H1 (cell line): ENCODE data around the gene CHST12. TPM values are rescaled to one million over a fixed set of nuclear protein-coding genes. Genes with fewer than 3 reads are reported as not detected.

Experiments used
- CTCF ChIA-PET: fragments of 300-600 bp; sonication (Branson Sonifier 250); formaldehyde crosslinking; loops from one replicate; lab custom pipeline; 2021; ENCODE audit not compliant: partially characterized antibody; lab: Charles Lee
- POLR2A ChIA-PET: fragments of 300-600 bp; sonication (Branson Sonifier 250); formaldehyde crosslinking; loops from one replicate; lab custom pipeline; 2021; ENCODE audit warnings: inconsistent platforms; ENCODE audit not compliant: partially characterized antibody; lab: Charles Lee
- DNase-seq, 2 experiments: peaks; one replicate each; pipeline versions ENCODE4 v3.0.0 to v3.0.0-alpha.2; 2010 to 2022; ENCODE audit warnings: low spot score in 2 of 2, low read depth in 1 of 2, mixed read lengths in 1 of 2
- FAIRE-seq: peaks from 2 replicates; lab custom pipeline; 2011; peaks lifted over from hg19 to GRCh38; lab: Jason Lieb, UNC
- H2AFZ ChIP-seq: 2 replicates; pipeline ENCODE4 v1.8.1; 2012; ENCODE audit warnings: low read length, inconsistent platforms
- H2AK5ac ChIP-seq: 2 replicates; pipeline ENCODE4 v1.6.1; 2013; ENCODE audit warnings: low read depth, low read length
- H2BK120ac ChIP-seq: replicated peaks from 2 replicates; pipeline ENCODE3; 2013; ENCODE audit warnings: low read depth, low read length, inconsistent platforms
- H2BK12ac ChIP-seq: 2 replicates; pipeline ENCODE4 v1.6.1; 2013; ENCODE audit warnings: low read depth, low read length
- H2BK15ac ChIP-seq: 2 replicates; pipeline ENCODE4 v1.6.1; 2013; ENCODE audit warnings: low read length
- H2BK20ac ChIP-seq: 2 replicates; pipeline ENCODE4 v1.6.1; 2013; ENCODE audit warnings: low read length
- H2BK5ac ChIP-seq: 2 replicates; pipeline ENCODE4 v1.6.1; 2013; ENCODE audit warnings: low read depth, low read length
- H3K14ac ChIP-seq: 2 replicates; pipeline ENCODE4 v1.6.1; 2013; ENCODE audit warnings: inconsistent platforms; ENCODE audit not compliant: insufficient read length
- H3K18ac ChIP-seq: 2 replicates; pipeline ENCODE4 v1.6.1; 2013; ENCODE audit warnings: low read length; ENCODE audit errors: extremely low read depth
- H3K23ac ChIP-seq: 2 replicates; pipeline ENCODE4 v1.6.1; 2013; ENCODE audit warnings: inconsistent platforms; ENCODE audit not compliant: insufficient read length
- H3K23me2 ChIP-seq: 2 replicates; pipeline ENCODE4 v1.6.1; 2013; ENCODE audit warnings: low read depth, low read length
- H3K27ac ChIP-seq: 2 replicates; pipeline ENCODE4 v1.6.1; 2011; ENCODE audit warnings: low read depth, low read length, inconsistent platforms
- H3K27me3 ChIP-seq, 4 experiments: replicated peaks in 1 of 4; 1 replicate in 1 of 4; 2 replicates in 3 of 4; pipeline versions ENCODE4 v1.6.1 to v1.8.1; 2011 to 2013; ENCODE audit warnings: low read length in 3 of 4, mild to moderate bottlenecking in 3 of 4, inconsistent platforms in 2 of 4, mixed read lengths in 2 of 4, moderate library complexity in 1 of 4; ENCODE audit not compliant: control insufficient read depth in 3 of 4, insufficient read depth in 3 of 4; ENCODE audit errors: extremely low read depth in 1 of 4
- H3K36me3 ChIP-seq, 4 experiments: 2 replicates each; pipeline versions ENCODE4 v1.6.1 to v1.8.1; 2011 to 2013; ENCODE audit warnings: mild to moderate bottlenecking in 4 of 4, low read length in 3 of 4, moderate library complexity in 2 of 4, control low read depth in 1 of 4, inconsistent platforms in 1 of 4; ENCODE audit not compliant: insufficient read depth in 4 of 4, control insufficient read depth in 2 of 4
- H3K4ac ChIP-seq: replicated peaks from 2 replicates; pipeline ENCODE3; 2013; ENCODE audit warnings: low read length, low read depth, mixed read lengths, inconsistent platforms; ENCODE audit not compliant: insufficient read length
- H3K4me1 ChIP-seq, 4 experiments: replicated peaks in 1 of 4; 1 replicate in 1 of 4; 2 replicates in 3 of 4; pipeline versions ENCODE4 v1.6.1 to v1.8.1; 2011 to 2013; ENCODE audit warnings: low read length in 3 of 4, inconsistent platforms in 2 of 4, mixed read lengths in 1 of 4; ENCODE audit not compliant: insufficient read depth in 4 of 4, control insufficient read depth in 3 of 4
- H3K4me2 ChIP-seq, 2 experiments: 2 replicates each; pipeline versions ENCODE4 v1.6.1 to v1.8.1; 2011 to 2013; ENCODE audit warnings: low read depth in 2 of 2, low read length in 2 of 2, control low read depth in 1 of 2, inconsistent platforms in 1 of 2, mild to moderate bottlenecking in 1 of 2; ENCODE audit not compliant: insufficient read depth in 1 of 2
- H3K4me3 ChIP-seq, 4 experiments: fragments of 200-600, 300-600 bp in 1 of 4; sonication (generic), shearing (Covaris generic), sonication (Bioruptor Twin) in 1 of 4; 2 replicates each; pipeline versions ENCODE4 v1.5.1 to v1.8.1; 2011 to 2016; ENCODE audit warnings: low read length in 4 of 4, low read depth in 3 of 4, control low read depth in 2 of 4, inconsistent platforms in 2 of 4, mild to moderate bottlenecking in 2 of 4, mixed read lengths in 1 of 4, moderate library complexity in 1 of 4; ENCODE audit not compliant: insufficient read depth in 2 of 4; ENCODE audit errors: extremely low read depth in 1 of 4
- H3K56ac ChIP-seq: replicated peaks from 2 replicates; pipeline ENCODE3; 2013; ENCODE audit warnings: low read depth, mild to moderate bottlenecking, mixed read lengths, low read length, inconsistent platforms; ENCODE audit not compliant: insufficient read length
- H3K79me1 ChIP-seq: 2 replicates; pipeline ENCODE4 v1.6.1; 2013; ENCODE audit warnings: low read depth, low read length, control low read depth
- H3K79me2 ChIP-seq, 2 experiments: 2 replicates each; pipeline versions ENCODE4 v1.6.1 to v1.8.1; 2012 to 2013; ENCODE audit warnings: low read length in 2 of 2, mild to moderate bottlenecking in 2 of 2, inconsistent platforms in 1 of 2; ENCODE audit not compliant: insufficient read depth in 2 of 2, control insufficient read depth in 1 of 2
- H3K9ac ChIP-seq, 4 experiments: replicated peaks in 1 of 4; 1 replicate in 1 of 4; 2 replicates in 3 of 4; pipeline versions ENCODE4 v1.6.1 to v1.8.1; 2011 to 2013; ENCODE audit warnings: low read depth in 3 of 4, low read length in 3 of 4, control low read depth in 2 of 4, mild to moderate bottlenecking in 2 of 4, moderate library complexity in 2 of 4, inconsistent platforms in 1 of 4; ENCODE audit errors: extremely low read depth in 1 of 4
- H3K9me3 ChIP-seq, 2 experiments: 2 replicates each; pipeline versions ENCODE4 v1.6.1 to v1.8.1; 2012 to 2013; ENCODE audit warnings: mild to moderate bottlenecking in 2 of 2, moderate library complexity in 2 of 2, control low read depth in 1 of 2, inconsistent platforms in 1 of 2, low read depth in 1 of 2, low read length in 1 of 2, mixed read lengths in 1 of 2; ENCODE audit not compliant: insufficient read depth in 2 of 2
- H4K20me1 ChIP-seq, 2 experiments: replicated peaks in 1 of 2; 2 replicates each; pipeline versions ENCODE3 to v1.8.1; 2011 to 2013; ENCODE audit warnings: inconsistent platforms in 2 of 2, low read length in 2 of 2, mild to moderate bottlenecking in 1 of 2; ENCODE audit not compliant: insufficient read depth in 2 of 2, control insufficient read depth in 1 of 2
- H4K5ac ChIP-seq: 2 replicates; pipeline ENCODE4 v1.6.1; 2013; ENCODE audit warnings: low read length, low read depth, mixed read lengths, inconsistent platforms; ENCODE audit not compliant: insufficient read length
- H4K8ac ChIP-seq: 2 replicates; pipeline ENCODE4 v1.8.0; 2013; ENCODE audit warnings: mild to moderate bottlenecking, moderate library complexity, low read length, inconsistent platforms; ENCODE audit not compliant: insufficient read depth; ENCODE audit errors: extremely low read depth
- H4K91ac ChIP-seq: replicated peaks from 2 replicates; pipeline ENCODE3; 2013; ENCODE audit warnings: low read length, mixed read lengths, inconsistent platforms; ENCODE audit not compliant: insufficient read length
- GABPA ChIP-seq: IDR thresholded peaks from 2 replicates; pipeline ENCODE4 v1.6.1; 2011; ENCODE audit warnings: mild to moderate bottlenecking, low read length, moderate library complexity, borderline replicate concordance; ENCODE audit not compliant: insufficient read depth
- POU5F1 ChIP-seq: IDR thresholded peaks from 2 replicates; pipeline ENCODE4 v1.6.1; 2011; ENCODE audit warnings: low read depth, mild to moderate bottlenecking, low read length, moderate library complexity
- WGBS, 2 experiments: shearing (Covaris generic) in 1 of 2; methylation state at CpG; one replicate each; pipeline versions ENCODE4 v1.1.6 to v1.1.7; 2013 to 2015; ENCODE audit warnings: low lambda C conversion rate in 2 of 2, mixed read lengths in 2 of 2, inconsistent platforms in 1 of 2, low coverage in 1 of 2, missing lambda C conversion rate in 1 of 2; ENCODE audit not compliant: insufficient replicate concordance in 2 of 2, insufficient coverage in 1 of 2, insufficient read length in 1 of 2; ENCODE audit errors: extremely low coverage in 1 of 2, missing lambda C conversion rate in 1 of 2; 5-methylcytosine and 5-hydroxymethylcytosine counted together
- polyA plus RNA-seq, 7 experiments: library from polyadenylated mRNA; depleted of rRNA in 3 of 7; stranded (reverse) in 5 of 7; unstranded in 2 of 7; fragments of >200 nt in 5 of 7; fragments of 200-250 nt in 2 of 7; gene quantifications; 1 replicate in 5 of 7; 2 replicates in 1 of 7; 4 replicates in 1 of 7; pipeline versions ENCODE4 v1.2.1 to v1.2.3, GENCODE V29; 2011 to 2013; ENCODE audit warnings: missing spikeins in 2 of 7, mixed read lengths in 2 of 7
- total RNA-seq: library from RNA; stranded (reverse); fragmentation: NEBNext Ultra II Directional; extraction: Animal tissue kit (Norgen Biotek cat#: 25700); gene quantifications from 2 replicates; pipeline ENCODE4 v1.2.1, GENCODE V29; 2021

CHST12 gene
- total and polyA plus RNA-seq, 2 of the 8 experiments (the other 6 are each of a cell fraction or from before 2014, with no cell fraction given): 13.4 to 24.1 TPM

DNA sequence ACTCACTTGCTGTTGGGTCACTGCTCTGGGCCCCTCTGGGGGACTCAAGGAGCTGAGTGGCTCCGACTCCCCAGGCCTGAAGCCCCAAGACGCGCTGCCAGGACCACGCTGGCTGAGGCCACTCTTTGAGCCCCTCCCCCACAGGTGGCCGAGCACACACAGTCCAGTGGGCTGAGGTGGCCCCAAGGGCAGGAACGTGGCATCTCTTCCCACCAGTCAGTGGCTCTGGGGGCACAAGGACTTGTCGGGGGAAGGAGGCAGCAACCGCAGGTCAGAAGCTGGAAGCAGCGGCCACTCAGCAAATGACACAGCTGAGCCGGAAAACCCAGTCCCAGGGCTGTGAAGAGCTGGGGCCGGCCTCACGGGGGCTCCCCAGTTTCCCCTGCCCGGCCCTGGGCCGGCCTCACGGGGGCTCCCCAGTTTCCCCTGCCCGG, 48.7 kb downstream of the CHST12 start:
- FAIRE-seq (no peak), DNase-seq (peak in 1 of 2 experiments; percentile 64)
- peak overlapping the region; percentile 88; the same call in 1 of the 2 replicates for H2BK20ac ChIP-seq
- ChIA-PET POLR2A (interaction anchor here (0.6 to 1.9 kb wide), 7 partner anchors 17 to 249 kb away, joined by 3 to 15 read pairs (median 4); partner anchors contain the start of gene EIF3B), CTCF (interaction anchor here (0.7 to 7.6 kb wide), 40 partner anchors 15 to 1684 kb away, joined by 3 to 266 read pairs (median 5); partner anchors contain the start of genes BRAT1, GRIFIN and IQCE)
- no peaks in the 10 kb centered on the region for H4K20me1 ChIP-seq
- H2AK5ac ChIP-seq: no peak overlapping the region
- H3K9me3 ChIP-seq: no peaks in the 10 kb centered on the region
- no peaks in the 10 kb centered on the region for H3K79me1 ChIP-seq
- peak overlapping the region in 1 of 2 experiments; percentile 44; a peak in 2 of 4 replicates for H3K4me2 ChIP-seq
- H3K23me2 ChIP-seq: no peaks in the 10 kb centered on the region
- peak overlapping the region; percentile 96; the same call in 1 of the 2 replicates for H2BK12ac ChIP-seq
- no peak overlapping the region for H3K23ac ChIP-seq
- H2BK120ac ChIP-seq: peak overlapping the region; percentile 78
- no peak overlapping the region for H3K4me3 ChIP-seq
- no peaks in the 10 kb centered on the region for H3K36me3 ChIP-seq
- WGBS, 2 experiments: 68% methylated on average over 9 of the region's 16 CpGs; no CpG with 5 or more reads in 1 of the 2 experiments
- H3K4me1 ChIP-seq: peaks cover 0 to 8% (median 6%) of the 10 kb centered on the region in 4 experiments; a peak in 5 of 7 replicates
- H2AFZ ChIP-seq: peak overlapping the region; percentile 30; the same call in 1 of the 2 replicates
- peak overlapping the region; percentile 6 for H4K5ac ChIP-seq
- H2BK5ac ChIP-seq: peak overlapping the region; percentile 84; the same call in 1 of the 2 replicates
- peak overlapping the region; percentile 34; the same call in 1 of the 2 replicates for H3K18ac ChIP-seq
- H3K14ac ChIP-seq: no peak overlapping the region
- peak overlapping the region; percentile 30 for H3K56ac ChIP-seq
- no peak overlapping the region for H3K27ac ChIP-seq
- H4K91ac ChIP-seq: peak overlapping the region; percentile 99
- peak overlapping the region; percentile 85 for H4K8ac ChIP-seq
- H3K4ac ChIP-seq: peak overlapping the region; percentile 90
- no peaks in the 10 kb centered on the region for H3K79me2 ChIP-seq
- H2BK15ac ChIP-seq: peak overlapping the region; percentile 99; the same call in 1 of the 2 replicates
- H3K9ac ChIP-seq: no peak overlapping the region
- H3K27me3 ChIP-seq: no peaks in the 10 kb centered on the region
- TF ChIP-seq POU5F1 (no peak), GABPA (no peak)
